ENCODE results near the gene SAP30BP.

SAP30BP gene

GRCh38 chr17:75670868-75671267 lies 3.7 kb downstream of the SAP30BP start:
- TF ChIP-seq CTCF (IDR thresholded peaks at IDR 0.05; ENCODE audit: control insufficient read depth, extremely low read depth, insufficient read depth) = no peak
- no peak overlapping the region for H3K4me3 ChIP-seq (ENCODE audit: low read depth, low read length)

GRCh38 chr17:75672011-75672410 lies 4.9 kb downstream of the SAP30BP start:
- no peak for TF ChIP-seq CTCF (IDR thresholded peaks at IDR 0.05; ENCODE audit: control insufficient read depth, extremely low read depth, insufficient read depth)
- H3K4me3 ChIP-seq (ENCODE audit: low read depth, low read length) = no peak overlapping the region
- DNase-seq (ENCODE audit: low read depth) = no peak

More at GRCh38 chr17:75670868-75671267, 3.7 kb downstream of the SAP30BP start:
- DNase-seq (ENCODE audit: low read depth) = no peak

- no peak for TF ChIP-seq CTCF (IDR thresholded peaks at IDR 0.05; ENCODE audit: control insufficient read depth, extremely low read depth, insufficient read depth)
Measured at GRCh38 chr17:75673487-75673886, 6.3 kb downstream of the SAP30BP start.

GRCh38 chr17:75676461-75676860 lies 9.3 kb downstream of the SAP30BP start:
- TF ChIP-seq CTCF (IDR thresholded peaks at IDR 0.05; ENCODE audit: control insufficient read depth, extremely low read depth, insufficient read depth) = no peak
- H3K4me3 ChIP-seq (ENCODE audit: low read depth, low read length) = no peak overlapping the region
- no peak for DNase-seq (ENCODE audit: low read depth)

More at GRCh38 chr17:75673487-75673886, 6.3 kb downstream of the SAP30BP start:
- no peak overlapping the region for H3K4me3 ChIP-seq (ENCODE audit: low read depth, low read length)
- no peak for DNase-seq (ENCODE audit: low read depth)

GRCh38 chr17:75679706-75680211 lies 12.6 kb downstream of the SAP30BP start:
- DNase-seq (ENCODE audit: low read depth) = peak; percentile 30
- TF ChIP-seq CTCF (IDR thresholded peaks at IDR 0.05; ENCODE audit: control insufficient read depth, extremely low read depth, insufficient read depth) = peak; percentile 77

GRCh38 chr17:75680431-75680830 lies 13.3 kb downstream of the SAP30BP start:
- TF ChIP-seq CTCF (IDR thresholded peaks at IDR 0.05; ENCODE audit: control insufficient read depth, extremely low read depth, insufficient read depth) = no peak
- no peak overlapping the region for H3K4me3 ChIP-seq (ENCODE audit: low read depth, low read length)
- DNase-seq (ENCODE audit: low read depth) = no peak

More at GRCh38 chr17:75679706-75680211, 12.6 kb downstream of the SAP30BP start:
- H3K4me3 ChIP-seq (ENCODE audit: low read depth, low read length) = no peak overlapping the region

- DNase-seq (ENCODE audit: low read depth) = no peak
- no peak for TF ChIP-seq CTCF (IDR thresholded peaks at IDR 0.05; ENCODE audit: control insufficient read depth, extremely low read depth, insufficient read depth)
Measured at GRCh38 chr17:75681289-75681688, 14.2 kb downstream of the SAP30BP start.

More at GRCh38 chr17:75681289-75681688, 14.2 kb downstream of the SAP30BP start:
- H3K4me3 ChIP-seq (ENCODE audit: low read depth, low read length) = no peak overlapping the region

Measured in LNCaP clone FGC (cell line).